Measurements from ENCODE around the gene METAP2. TPM values are rescaled to one million over a fixed set of nuclear protein-coding genes. Genes with fewer than 3 reads are reported as not detected.

The METAP2 gene
- total RNA-seq, 1 experiment from 2014 or later, result 112 TPM

GRCh38 chr12:95462551-95462950 lies 11.4 kb upstream of the METAP2 start:
- Mint-ChIP-seq H3K27ac (no peak overlapping the region), H3K9me3 (peaks cover 19% of the 10 kb centered on the region)
- TF ChIP-seq NFE2L1 (CRISPR knock-in tag; IDR thresholded peaks at IDR 0.05) (no peak), ATF2 (CRISPR knock-in tag; IDR thresholded peaks at IDR 0.05; ENCODE audit: borderline replicate concordance, low read depth) (no peak), HMGA2 (CRISPR knock-in tag; IDR thresholded peaks at IDR 0.05) (no peak), ZNF423 (CRISPR knock-in tag; IDR thresholded peaks at IDR 0.05) (no peak)

GRCh38 chr12:95463050-95463449 lies 10.9 kb upstream of the METAP2 start:
- ChIA-PET CTCF (no interaction called here), POLR2A (no interaction called here)
- Mint-ChIP-seq H3K27me3 (ENCODE audit: low read depth) (peaks cover 1% of the 10 kb centered on the region; the same call in 1 of the 2 replicates), H3K4me1 (no peaks in the 10 kb centered on the region), H3K27ac (no peak overlapping the region), H3K36me3 (peaks cover 9% of the 10 kb centered on the region), H3K9me3 (peaks cover 14% of the 10 kb centered on the region), H3K4me3 (no peak overlapping the region)
- TF ChIP-seq RORB (CRISPR knock-in tag; IDR thresholded peaks at IDR 0.05) (no peak), ZNF219 (CRISPR knock-in tag; IDR thresholded peaks at IDR 0.05; ENCODE audit: borderline replicate concordance) (no peak), FOXP4 (CRISPR knock-in tag; IDR thresholded peaks at IDR 0.05) (no peak), AR (CRISPR knock-in tag; IDR thresholded peaks at IDR 0.05) (no peak), ZNF671 (CRISPR knock-in tag; IDR thresholded peaks at IDR 0.05) (no peak), MLX (CRISPR knock-in tag; IDR thresholded peaks at IDR 0.05) (no peak), ZMAT4 (CRISPR knock-in tag; IDR thresholded peaks at IDR 0.05) (no peak), GABPB1 (CRISPR knock-in tag; IDR thresholded peaks at IDR 0.05) (no peak), SMAD4 (CRISPR knock-in tag; IDR thresholded peaks at IDR 0.05) (no peak), ATF6 (CRISPR knock-in tag; IDR thresholded peaks at IDR 0.05) (no peak), CREM (CRISPR knock-in tag; IDR thresholded peaks at IDR 0.05) (no peak), HMGXB4 (CRISPR knock-in tag; IDR thresholded peaks at IDR 0.05) (no peak), ELF4 (CRISPR knock-in tag; IDR thresholded peaks at IDR 0.05; ENCODE audit: low read depth) (no peak), NFYB (CRISPR knock-in tag; conservative IDR thresholded peaks at IDR 0.05; ENCODE audit: low read depth) (no peak), ZNF512 (CRISPR knock-in tag; IDR thresholded peaks at IDR 0.05; ENCODE audit: borderline replicate concordance) (no peak), E2F1 (CRISPR knock-in tag; IDR thresholded peaks at IDR 0.05) (no peak)
- DNase-seq (ENCODE audit: low spot score), result no peak
- ATAC-seq, result no peak

More at GRCh38 chr12:95462551-95462950, 11.4 kb upstream of the METAP2 start:
- H3K36me3 Mint-ChIP-seq, result peaks cover 14% of the 10 kb centered on the region
- CTCF ChIA-PET, result no interaction called here
- POLR2A ChIA-PET, result no interaction called here
- H3K4me1 Mint-ChIP-seq, result no peaks in the 10 kb centered on the region
- DNase-seq (ENCODE audit: low spot score) (no peak), ATAC-seq (no peak)
- H3K27me3 Mint-ChIP-seq (ENCODE audit: low read depth), result peaks cover 6% of the 10 kb centered on the region; the same call in 1 of the 2 replicates
- H3K4me3 Mint-ChIP-seq, result no peak overlapping the region

Measured in WTC11 (cell line).